Transverse colon (tissue), 4 donors: ENCODE results near the gene NPLOC4. TPM values are rescaled to one million over a fixed set of nuclear protein-coding genes. Genes with fewer than 3 reads are reported as not detected.

ENCODE experiments used
- DNase-seq: peaks from one replicate; pipeline ENCODE4 v3.0.0-alpha.2; 2019
- H3K27ac ChIP-seq, 4 donors: fragments of 200-600 bp; sonication (generic); 2 replicates each; pipeline ENCODE4 v1.5.1; 2016 to 2018; ENCODE audit warnings: inconsistent platforms in 4 of 4
- H3K27me3 ChIP-seq: fragments of 200-600 bp; sonication (generic); 2 replicates; pipeline ENCODE4 v1.5.1; 2017; ENCODE audit warnings: inconsistent platforms
- H3K36me3 ChIP-seq, 4 donors: fragments of 200-600 bp; sonication (generic); 2 replicates each; pipeline ENCODE4 v1.5.1; 2017 to 2019; ENCODE audit warnings: inconsistent platforms in 4 of 4
- H3K4me1 ChIP-seq, 4 donors: fragments of 200-600 bp; sonication (generic); 2 replicates each; pipeline ENCODE4 v1.5.1; 2017 to 2020; ENCODE audit warnings: inconsistent platforms in 4 of 4
- H3K4me3 ChIP-seq, 4 donors: fragments of 200-600 bp; sonication (generic); 1 replicate in 1 of 4; 2 replicates in 3 of 4; pipeline versions ENCODE4 v1.5.1 to v1.6.1; 2017 to 2019; ENCODE audit warnings: inconsistent platforms in 4 of 4
- H3K9me3 ChIP-seq, 2 donors: fragments of 200-600 bp; sonication (generic); 2 replicates each; pipeline ENCODE4 v1.5.1; 2017 to 2019; ENCODE audit warnings: inconsistent platforms in 2 of 2
- EP300 ChIP-seq: sonication (generic); formaldehyde crosslinking; IDR thresholded peaks from one replicate; pipeline ENCODE4 v1.6.1; 2017; ENCODE audit warnings: antibody characterized with exemption, low read depth
- POLR2A ChIP-seq: fragments of 450-650 bp; IDR thresholded peaks from one replicate; pipeline ENCODE4 v1.6.1; 2016; ENCODE audit warnings: antibody characterized with exemption, mild to moderate bottlenecking, moderate library complexity
- POLR2AphosphoS5 ChIP-seq, 3 donors: sonication (generic); formaldehyde crosslinking; IDR thresholded peaks; one replicate each; pipeline ENCODE4 v1.6.1; 2016; ENCODE audit warnings: antibody characterized with exemption in 3 of 3
- WGBS, 2 donors: methylation state at CpG; one replicate each; pipeline ENCODE4 v1.1.5; 2018; ENCODE audit warnings: low coverage in 1 of 2; 5-methylcytosine and 5-hydroxymethylcytosine counted together
- in situ Hi-C, 4 donors: fragments of 200-750 bp; cut with MboI; loops; one replicate each; pipeline versions ENCODE4 v1.15.0 to v1.15.1; 2017; ENCODE audit warnings: low sequenced_read_pairs in 3 of 4, low pct_ligation_motif_present in 1 of 4, low pct_unique_long_range_greater_than_20kb in 1 of 4
- intact Hi-C: fragments of 100-400 bp; cut with DNase I; formaldehyde crosslinking; loops from one replicate; pipeline ENCODE4 v1.15.1; 2023; ENCODE audit warnings: low total_unique reads
- total RNA-seq, 4 donors: library from RNA; depleted of rRNA; stranded (reverse); fragments of >200 nt; gene quantifications; one replicate each; pipeline ENCODE4 v1.1.0, GENCODE V29; 2016
- TF ChIP-seq, protein P1 (sequence below), 5 experiments: fragments of 200-600 bp in 3 of 5; fragments of 450-650 bp in 2 of 5; sonication (generic) in 3 of 5; IDR thresholded peaks; 1 replicate in 2 of 5; 2 replicates in 3 of 5; pipeline ENCODE4 v1.5.1; 2016 to 2017; ENCODE audit warnings: antibody characterized with exemption in 5 of 5, inconsistent platforms in 3 of 5, mild to moderate bottlenecking in 2 of 5, moderate library complexity in 1 of 5

The NPLOC4 gene
- total RNA-seq, 4 donors from 2014 or later: 59.9 to 323 (median 84.6) TPM

DNA sequence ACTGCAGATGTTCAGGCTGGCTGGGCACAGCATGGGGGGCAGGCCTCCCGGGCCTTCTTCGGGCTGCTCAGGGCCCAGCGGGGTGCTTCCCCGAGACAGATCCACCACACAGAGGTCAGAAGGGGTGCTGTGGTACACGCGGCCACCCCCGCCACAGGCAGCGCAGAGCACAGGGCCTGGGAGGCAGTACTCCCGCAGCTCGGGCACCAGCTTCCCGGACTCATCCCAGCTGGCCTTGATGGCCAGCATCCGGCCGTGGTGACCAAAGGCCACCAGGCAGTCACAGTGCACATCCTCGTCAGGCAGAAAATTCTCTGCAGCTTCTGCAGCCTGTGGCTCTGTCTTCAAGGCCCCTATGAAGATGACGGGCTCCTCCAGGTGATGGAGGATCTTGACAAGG is 86.6 kb downstream of the NPLOC4 start:
- no peak overlapping the region for H3K4me3 ChIP-seq
- DNase-seq: no peak
- 95% methylated on average over 15 of the region's 15 CpGs; no CpG with 5 or more reads in 1 of the 2 donors for WGBS, 2 donors
- H3K27me3 ChIP-seq: no peaks in the 10 kb centered on the region
- in situ Hi-C loops: no loop called here
- TF ChIP-seq EP300: no peak
- TF ChIP-seq, protein P1, sequence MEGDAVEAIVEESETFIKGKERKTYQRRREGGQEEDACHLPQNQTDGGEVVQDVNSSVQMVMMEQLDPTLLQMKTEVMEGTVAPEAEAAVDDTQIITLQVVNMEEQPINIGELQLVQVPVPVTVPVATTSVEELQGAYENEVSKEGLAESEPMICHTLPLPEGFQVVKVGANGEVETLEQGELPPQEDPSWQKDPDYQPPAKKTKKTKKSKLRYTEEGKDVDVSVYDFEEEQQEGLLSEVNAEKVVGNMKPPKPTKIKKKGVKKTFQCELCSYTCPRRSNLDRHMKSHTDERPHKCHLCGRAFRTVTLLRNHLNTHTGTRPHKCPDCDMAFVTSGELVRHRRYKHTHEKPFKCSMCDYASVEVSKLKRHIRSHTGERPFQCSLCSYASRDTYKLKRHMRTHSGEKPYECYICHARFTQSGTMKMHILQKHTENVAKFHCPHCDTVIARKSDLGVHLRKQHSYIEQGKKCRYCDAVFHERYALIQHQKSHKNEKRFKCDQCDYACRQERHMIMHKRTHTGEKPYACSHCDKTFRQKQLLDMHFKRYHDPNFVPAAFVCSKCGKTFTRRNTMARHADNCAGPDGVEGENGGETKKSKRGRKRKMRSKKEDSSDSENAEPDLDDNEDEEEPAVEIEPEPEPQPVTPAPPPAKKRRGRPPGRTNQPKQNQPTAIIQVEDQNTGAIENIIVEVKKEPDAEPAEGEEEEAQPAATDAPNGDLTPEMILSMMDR (IDR thresholded peaks at IDR 0.05): no peak
- TF ChIP-seq POLR2A: no peak
- no peak for TF ChIP-seq POLR2AphosphoS5 (IDR thresholded peaks at IDR 0.05)
- intact Hi-C loops: no loop called here
- H3K36me3 ChIP-seq: peaks cover 0 to 7% (median 3%) of the 10 kb centered on the region in 4 donors
- H3K4me1 ChIP-seq: peaks cover 14 to 31% (median 20%) of the 10 kb centered on the region in 4 donors
- H3K9me3 ChIP-seq: no peaks in the 10 kb centered on the region
- H3K27ac ChIP-seq: no peak overlapping the region

DNA sequence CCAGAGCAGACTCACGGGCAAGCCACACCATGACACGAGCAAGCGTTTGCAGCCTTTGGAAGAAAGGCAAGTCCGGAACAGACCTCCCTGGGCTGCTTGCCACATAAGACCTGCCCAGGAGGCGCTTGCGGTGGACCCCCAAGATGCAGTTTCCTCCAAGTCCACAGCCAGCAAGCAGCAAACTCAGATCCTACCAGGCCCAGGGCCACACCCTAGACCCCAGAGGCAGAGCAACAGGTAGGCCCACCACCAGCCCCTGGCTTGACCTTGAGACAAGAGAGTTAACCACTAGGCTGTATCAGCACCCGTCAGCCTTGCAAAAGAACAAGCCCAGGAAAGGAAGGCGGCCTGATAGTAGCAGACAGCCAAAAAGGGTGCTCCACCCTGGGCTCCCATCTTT is 87.1 kb downstream of the NPLOC4 start:
- Histone ChIP-seq H3K9me3 (no peaks in the 10 kb centered on the region), H3K4me3 (no peak overlapping the region), H3K36me3 (peaks cover 0 to 11% (median 4%) of the 10 kb centered on the region in 4 donors), H3K4me1 (peaks cover 14 to 31% (median 20%) of the 10 kb centered on the region in 4 donors), H3K27ac (no peak overlapping the region), H3K27me3 (no peaks in the 10 kb centered on the region)
- in situ Hi-C loops (no loop called here), intact Hi-C loops (no loop called here)
- 86% methylated on average over 8 of the region's 8 CpGs; no CpG with 5 or more reads in 1 of the 2 donors for WGBS, 2 donors
- DNase-seq: no peak
- no peak for TF ChIP-seq POLR2A
- no peak for TF ChIP-seq POLR2AphosphoS5 (IDR thresholded peaks at IDR 0.05)
- TF ChIP-seq, protein P1 (IDR thresholded peaks at IDR 0.05): no peak
- no peak for TF ChIP-seq EP300

DNA sequence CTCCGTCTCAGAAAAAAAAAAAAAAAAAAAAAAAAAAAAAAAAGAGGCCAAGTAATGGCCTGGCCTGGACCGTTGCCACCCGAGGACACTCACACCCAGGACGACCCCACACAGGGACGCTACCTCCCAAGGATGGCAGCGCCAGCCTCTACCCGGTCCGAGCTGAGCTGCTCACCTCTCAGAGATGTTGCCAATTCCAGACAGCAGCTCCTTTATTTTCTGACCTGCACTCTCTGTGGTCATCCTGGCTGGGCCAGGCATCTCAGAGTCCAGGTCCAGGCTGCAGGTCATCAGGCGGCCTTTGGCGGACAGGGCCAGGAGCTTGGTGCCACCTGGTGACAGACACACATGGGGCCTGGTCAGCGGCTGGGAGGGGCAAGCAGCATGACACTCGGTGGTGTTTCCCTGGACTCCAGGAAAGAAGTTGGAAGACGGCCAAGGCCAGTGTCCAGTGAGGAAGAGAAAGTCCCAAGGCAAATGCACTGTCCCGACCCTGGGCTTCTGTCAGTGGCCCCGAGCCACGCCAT is 87.8 kb downstream of the NPLOC4 start:
- no peaks in the 10 kb centered on the region for H3K9me3 ChIP-seq
- intact Hi-C loops (no loop called here), in situ Hi-C loops (no loop called here)
- DNase-seq: no peak
- TF ChIP-seq EP300 (no peak), POLR2AphosphoS5 (IDR thresholded peaks at IDR 0.05) (no peak), POLR2A (no peak)
- TF ChIP-seq, protein P1 (IDR thresholded peaks at IDR 0.05): no peak
- H3K4me3 ChIP-seq: no peak overlapping the region
- 93 to 97% methylated on average over 10 to 16 of the region's 16 CpGs for WGBS, 2 donors
- H3K27ac ChIP-seq: no peak overlapping the region
- H3K36me3 ChIP-seq: peaks cover 0 to 16% (median 4%) of the 10 kb centered on the region in 4 donors
- H3K4me1 ChIP-seq: peaks cover 14 to 29% (median 19%) of the 10 kb centered on the region in 4 donors
- no peaks in the 10 kb centered on the region for H3K27me3 ChIP-seq

DNA sequence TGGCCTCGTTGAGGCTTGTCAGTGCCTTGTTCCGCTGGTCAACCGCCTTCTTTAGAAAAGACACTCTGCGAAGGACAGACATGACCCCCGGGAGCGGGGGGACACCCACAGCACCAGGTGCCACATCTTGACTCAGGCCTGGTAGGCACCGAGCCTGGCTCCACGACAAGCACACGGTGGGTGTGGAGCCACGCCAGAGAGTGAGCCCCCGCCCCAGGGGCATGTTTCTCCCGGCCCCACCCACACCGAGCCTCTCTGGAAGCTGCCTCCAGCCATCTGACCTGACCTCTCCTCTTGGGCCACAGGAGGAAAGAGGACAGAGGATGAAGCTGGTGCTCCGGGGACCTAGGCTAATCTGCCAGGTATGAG is 89.3 kb downstream of the NPLOC4 start:
- Histone ChIP-seq H3K4me1 (peaks cover 5 to 14% (median 8%) of the 10 kb centered on the region in 4 donors), H3K36me3 (peaks cover 0 to 19% (median 4%) of the 10 kb centered on the region in 4 donors), H3K27ac (no peak overlapping the region), H3K9me3 (no peaks in the 10 kb centered on the region), H3K27me3 (no peaks in the 10 kb centered on the region), H3K4me3 (no peak overlapping the region)
- intact Hi-C loops: no loop called here
- WGBS, 2 donors: 100% methylated on average over 1 of the region's 14 CpGs; no CpG with 5 or more reads in 1 of the 2 donors
- in situ Hi-C loops: no loop called here
- no peak for TF ChIP-seq POLR2AphosphoS5 (IDR thresholded peaks at IDR 0.05)
- TF ChIP-seq POLR2A: no peak
- TF ChIP-seq, protein P1 (IDR thresholded peaks at IDR 0.05): no peak
- TF ChIP-seq EP300: no peak
- no peak for DNase-seq
